ENCODE measurements around the gene PABPC1L.

PABPC1L gene

GRCh38 chr20:44970243-44970757, 60.4 kb downstream of the PABPC1L start:
- DNase-seq: no peak

- no peak for DNase-seq
Observed at GRCh38 chr20:44973053-44973452, 63.2 kb downstream of the PABPC1L start.

GRCh38 chr20:44976698-44977097, 66.8 kb downstream of the PABPC1L start:
- DNase-seq: no peak

- no peak for DNase-seq
Observed at GRCh38 chr20:44979090-44979621, 69.3 kb downstream of the PABPC1L start.

- DNase-seq: no peak
Observed at GRCh38 chr20:44981736-44982406, 72.0 kb downstream of the PABPC1L start.

GRCh38 chr20:44983093-44983674, 73.3 kb downstream of the PABPC1L start:
- no peak for DNase-seq

- no peak for DNase-seq
Observed at GRCh38 chr20:44988631-44989171, 78.8 kb downstream of the PABPC1L start.
